ENCODE measurements around the gene COLEC11.

COLEC11 gene

DNA sequence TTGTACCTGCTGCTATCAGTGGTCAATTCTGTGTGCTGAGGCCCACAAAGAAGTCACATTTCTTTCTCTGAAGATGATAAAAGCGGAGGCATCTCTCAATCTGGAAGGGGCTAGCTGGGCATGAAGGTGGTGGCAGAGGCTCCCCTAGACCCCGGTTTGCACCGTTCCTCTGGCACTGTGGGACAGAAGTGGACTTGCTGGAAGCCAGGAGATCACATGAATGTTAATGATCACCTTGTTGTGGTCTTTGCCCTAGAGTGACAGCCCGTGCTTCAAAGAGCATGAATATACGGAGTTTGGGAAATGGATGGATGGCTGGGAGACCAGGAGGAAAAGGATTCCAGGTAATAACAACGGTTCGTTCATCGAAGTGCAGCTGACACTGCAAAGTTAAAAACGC is 83.3 kb downstream of the COLEC11 start:
- DNase-seq, result no peak

DNA sequence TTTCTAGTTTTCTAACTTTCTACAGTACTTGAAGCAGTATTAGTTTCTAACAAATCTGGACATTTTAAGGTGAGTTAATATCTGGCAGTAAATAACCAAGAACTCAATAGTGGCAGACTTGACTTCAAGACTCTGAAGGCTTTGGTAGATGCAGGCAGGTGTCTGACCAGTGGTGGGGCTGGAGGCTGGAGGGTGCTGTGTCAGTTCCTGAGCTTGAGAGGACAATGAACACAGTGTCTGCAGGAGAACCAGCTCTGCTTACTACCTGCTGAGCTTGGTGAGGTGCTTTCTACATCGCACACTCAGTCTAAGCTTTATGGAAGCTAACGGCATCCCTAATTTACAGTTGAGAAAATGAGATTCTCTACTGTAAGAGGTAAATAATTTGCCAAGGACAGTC is 84.3 kb downstream of the COLEC11 start:
- no peak for DNase-seq

DNA sequence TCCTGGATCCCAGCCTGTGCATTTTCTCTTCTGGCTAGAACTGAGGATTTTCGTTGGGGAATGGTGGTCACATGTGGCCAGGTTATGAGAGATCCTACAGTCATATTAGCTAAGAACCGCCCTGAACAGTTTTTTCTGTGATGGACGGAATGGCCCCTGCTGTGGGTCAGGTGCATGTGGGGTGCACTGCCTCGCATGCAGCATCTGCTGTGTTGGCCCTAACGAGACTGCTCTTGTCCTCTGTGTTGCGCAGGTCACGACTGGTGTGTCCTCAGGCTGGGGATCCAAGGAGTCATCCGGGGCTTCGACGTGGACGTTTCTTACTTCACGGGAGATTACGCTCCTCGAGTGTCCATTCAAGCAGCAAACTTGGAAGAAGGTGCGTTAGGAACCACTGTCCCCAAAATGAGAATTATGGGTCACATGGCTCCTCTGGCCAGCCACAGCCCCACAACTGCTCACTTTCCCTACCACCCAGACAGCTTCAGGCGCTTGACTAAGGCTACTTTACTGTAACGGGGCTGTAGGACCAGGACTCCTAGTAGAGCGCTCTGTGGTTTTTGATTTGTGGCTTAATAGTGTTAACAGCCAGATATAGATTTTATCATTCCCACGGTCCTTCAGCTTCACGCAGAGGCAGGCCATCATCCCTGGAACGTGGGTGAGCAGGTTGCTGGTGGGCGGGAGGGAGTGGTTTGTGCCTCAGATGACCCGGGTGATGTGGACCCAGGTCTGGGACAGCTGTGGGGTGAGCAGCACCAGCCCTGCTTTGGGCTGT is 84.9 kb downstream of the COLEC11 start:
- no peak for DNase-seq

DNA sequence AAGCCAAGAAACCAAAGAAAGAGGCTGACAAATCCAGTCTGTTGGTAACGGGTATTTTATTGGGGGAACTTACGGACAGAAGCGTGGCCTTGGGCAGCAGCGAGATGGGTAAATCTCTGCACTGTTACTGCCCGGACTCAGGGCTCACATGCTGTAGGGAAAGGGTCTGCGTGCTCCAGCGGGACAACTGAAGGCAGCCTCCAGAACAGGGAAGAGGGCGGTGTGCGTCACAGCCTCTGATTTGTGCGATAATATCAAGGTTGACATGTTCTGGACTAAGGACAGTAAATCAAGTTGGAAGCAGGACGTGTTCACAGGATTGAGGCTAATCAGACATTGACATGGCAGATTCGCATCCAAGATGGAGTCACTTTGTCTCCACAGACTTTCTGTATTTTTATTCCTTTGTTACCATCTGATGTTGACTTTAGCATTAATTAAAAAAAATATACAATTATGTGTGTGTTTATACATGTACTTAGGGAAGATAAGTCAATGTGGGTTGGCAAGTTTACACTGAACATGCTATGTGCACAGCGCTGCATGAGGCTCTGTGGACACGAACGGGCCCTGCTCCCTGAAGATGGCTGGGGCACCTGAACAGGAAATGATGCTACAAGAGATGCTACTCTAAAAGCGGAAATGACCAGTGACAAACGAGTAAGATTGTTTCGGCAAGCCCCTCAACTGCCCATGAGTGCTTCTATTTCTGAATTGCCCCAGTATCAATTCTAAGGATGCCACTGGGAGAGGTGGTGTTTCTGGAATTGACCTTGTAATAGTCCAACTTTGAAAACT is 85.8 kb downstream of the COLEC11 start:
- no peak for DNase-seq

GRCh38 chr2:3681625-3682024 is 86.7 kb downstream of the COLEC11 start:
- DNase-seq, result no peak

DNA sequence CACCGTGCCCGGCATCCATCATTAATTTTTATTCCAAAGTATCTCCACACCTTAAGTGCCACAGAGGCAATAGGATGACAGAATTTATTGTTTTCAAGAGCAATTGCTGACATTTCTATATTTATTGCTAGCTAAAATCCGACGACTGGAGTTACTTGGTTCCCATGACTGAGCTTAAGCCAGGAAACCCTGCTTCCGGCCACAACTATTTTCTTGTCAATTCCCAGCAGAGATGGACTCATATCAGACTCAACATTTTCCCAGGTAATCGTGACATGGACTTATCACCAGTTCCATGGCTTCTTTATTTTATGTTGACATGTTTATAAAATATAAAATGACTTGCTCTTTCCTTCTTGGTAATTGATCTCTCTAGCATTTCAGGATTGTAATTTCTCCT is 87.9 kb downstream of the COLEC11 start:
- no peak for DNase-seq

DNA sequence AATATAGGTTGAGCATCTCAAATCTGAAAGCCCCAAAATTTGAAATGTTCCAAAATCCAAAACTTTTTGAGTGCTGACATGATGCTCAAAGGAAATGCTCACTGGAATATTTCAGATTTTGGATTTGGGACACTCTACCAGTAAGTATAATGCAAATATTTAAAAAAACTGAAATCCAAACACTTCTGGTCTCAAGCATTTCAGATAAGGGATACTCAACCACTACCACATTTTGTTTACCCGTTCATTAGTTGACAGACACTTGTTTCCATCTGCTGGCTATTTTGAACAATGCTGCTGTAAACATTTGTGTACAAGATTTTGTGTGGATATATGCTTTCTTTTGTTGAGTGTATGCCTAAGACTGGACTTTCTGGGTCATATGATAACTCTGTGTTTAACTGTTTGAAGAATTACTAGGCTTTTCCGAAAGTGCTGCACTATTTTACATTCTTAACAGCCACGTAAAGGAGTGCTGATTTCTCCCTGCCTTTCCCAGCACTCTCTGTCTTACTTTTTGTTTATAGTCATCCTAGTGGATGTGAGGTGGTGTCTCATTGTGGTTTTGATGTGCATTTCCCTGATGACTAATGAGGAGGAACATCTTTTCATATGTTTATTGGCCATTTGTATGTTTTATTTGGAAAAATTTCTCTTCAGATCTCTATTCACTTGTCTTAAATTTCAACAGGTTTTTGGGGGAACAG is 89.0 kb downstream of the COLEC11 start:
- DNase-seq, result no peak

DNA sequence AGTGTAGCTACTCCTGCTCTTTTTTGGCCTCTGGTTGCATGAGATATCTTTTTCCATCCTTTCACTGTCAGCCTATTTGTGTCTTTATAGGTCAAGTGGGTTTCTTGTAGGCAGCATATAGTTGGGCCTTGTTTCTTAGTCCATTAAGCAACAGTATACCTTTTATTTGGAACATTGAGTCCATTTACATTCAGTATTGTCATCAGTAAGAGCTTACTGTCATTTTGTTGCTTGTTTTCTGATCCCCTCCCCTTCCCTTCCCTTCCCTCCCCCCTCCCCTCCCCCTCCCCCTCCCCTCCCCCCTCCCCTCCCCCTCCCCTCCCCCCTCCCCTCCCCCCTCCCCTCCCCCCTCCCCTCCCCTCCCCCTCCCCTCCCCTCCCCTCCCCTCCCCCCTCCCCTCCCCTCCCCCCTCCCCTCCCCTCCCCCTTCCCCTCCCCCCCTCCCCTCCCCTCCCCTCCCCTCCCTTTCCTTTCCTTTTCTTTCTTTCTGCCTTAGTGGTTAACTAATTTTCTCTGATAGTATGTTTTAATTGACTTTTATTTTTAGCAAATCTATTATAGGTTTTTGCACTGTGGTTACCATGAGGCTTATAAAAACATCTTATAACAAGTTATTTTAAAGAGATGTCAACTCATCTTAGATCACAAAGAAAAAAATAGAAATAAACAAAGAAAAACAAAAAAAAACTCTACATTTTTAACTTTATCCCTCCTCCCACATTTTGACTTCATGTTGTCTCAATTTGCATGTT is 95.3 kb downstream of the COLEC11 start:
- DNase-seq, result no peak

- no peak for DNase-seq
Measured at GRCh38 chr2:3692375-3692774, 97.5 kb downstream of the COLEC11 start.
